Measurements from ENCODE around the gene SH3GLB1. TPM values are rescaled to one million over a fixed set of nuclear protein-coding genes. Genes with fewer than 3 reads are reported as not detected.

Gene SH3GLB1
- total RNA-seq, 1 donor = 16.7 TPM

- no peak for DNase-seq (ENCODE audit: low read depth in 2 of 3, low spot score in 2 of 3)
Measured at GRCh38 chr1:86773341-86774288, 69.2 kb downstream of the SH3GLB1 start.

- peak in 2 of 3 donors; percentile 72 to 83 for DNase-seq (ENCODE audit: low read depth in 2 of 3, low spot score in 2 of 3)
Measured at GRCh38 chr1:86774305-86775295, 70.2 kb downstream of the SH3GLB1 start.

GRCh38 chr1:86775395-86775794 is 71.0 kb downstream of the SH3GLB1 start:
- DNase-seq (ENCODE audit: low read depth in 2 of 3, low spot score in 2 of 3) = no peak

GRCh38 chr1:86776108-86776507 is 71.7 kb downstream of the SH3GLB1 start:
- no peak for DNase-seq (ENCODE audit: low read depth in 2 of 3, low spot score in 2 of 3)

GRCh38 chr1:86778569-86779239 is 74.3 kb downstream of the SH3GLB1 start:
- no peak for DNase-seq (ENCODE audit: low read depth in 2 of 3, low spot score in 2 of 3)

GRCh38 chr1:86779308-86780191 is 75.2 kb downstream of the SH3GLB1 start:
- DNase-seq (ENCODE audit: low read depth in 2 of 3, low spot score in 2 of 3) = no peak

GRCh38 chr1:86782482-86782881 is 78.1 kb downstream of the SH3GLB1 start:
- DNase-seq (ENCODE audit: low read depth in 2 of 3, low spot score in 2 of 3) = no peak

- no peak for DNase-seq (ENCODE audit: low read depth in 2 of 3, low spot score in 2 of 3)
Measured at GRCh38 chr1:86787621-86788020, 83.2 kb downstream of the SH3GLB1 start.

- peak in 2 of 3 donors; percentile 22 to 29 for DNase-seq (ENCODE audit: low read depth in 2 of 3, low spot score in 2 of 3)
Measured at GRCh38 chr1:86788300-86789206, 84.2 kb downstream of the SH3GLB1 start.

- DNase-seq (ENCODE audit: low read depth in 2 of 3, low spot score in 2 of 3) = no peak
Measured at GRCh38 chr1:86795316-86795715, 90.9 kb downstream of the SH3GLB1 start.

Other genes starting within 250 kb of the SH3GLB1 start
- gene CLCA1, start 235.6 kb upstream of the SH3GLB1 start, total RNA-seq = not detected
- not detected for gene CLCA4, start 157.5 kb upstream of the SH3GLB1 start, total RNA-seq
- 56.8 TPM for gene SELENOF, start 209.6 kb downstream of the SH3GLB1 start, total RNA-seq
- 6.2 TPM for gene HS2ST1, start 210.1 kb downstream of the SH3GLB1 start, total RNA-seq

Measured in hematopoietic multipotent progenitor cell (in vitro differentiated cells).